ENCODE results near the gene MGP.

The MGP gene

GRCh38 chr12:14903386-14904098, 17.9 kb upstream of the MGP start:
- DNase-seq (ENCODE audit: low read depth), result no peak

DNA sequence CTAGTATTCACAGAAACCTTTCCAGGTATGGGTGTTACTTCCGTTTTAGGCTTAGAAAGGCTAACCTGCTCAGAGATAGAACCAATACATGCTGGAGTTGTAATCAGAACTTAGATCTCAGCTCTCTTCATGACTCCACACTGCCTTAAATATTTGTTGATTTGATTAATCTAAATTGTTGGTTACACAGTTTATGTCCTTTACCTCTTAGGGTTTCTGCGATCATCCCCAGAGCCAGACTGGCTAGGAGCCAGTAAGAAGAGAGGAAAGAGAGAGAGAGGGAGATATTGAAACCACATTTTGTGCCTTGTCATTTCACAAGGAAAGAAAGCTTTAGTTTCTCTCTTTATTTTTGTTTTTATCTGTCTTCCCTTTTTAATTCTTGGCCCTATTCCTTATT, 16.8 kb upstream of the MGP start:
- DNase-seq (ENCODE audit: low read depth), result peak; percentile 64

GRCh38 chr12:14901228-14901562, 15.5 kb upstream of the MGP start:
- no peak for DNase-seq (ENCODE audit: low read depth)

GRCh38 chr12:14900521-14901227, 15.0 kb upstream of the MGP start:
- DNase-seq (ENCODE audit: low read depth), result no peak

DNA sequence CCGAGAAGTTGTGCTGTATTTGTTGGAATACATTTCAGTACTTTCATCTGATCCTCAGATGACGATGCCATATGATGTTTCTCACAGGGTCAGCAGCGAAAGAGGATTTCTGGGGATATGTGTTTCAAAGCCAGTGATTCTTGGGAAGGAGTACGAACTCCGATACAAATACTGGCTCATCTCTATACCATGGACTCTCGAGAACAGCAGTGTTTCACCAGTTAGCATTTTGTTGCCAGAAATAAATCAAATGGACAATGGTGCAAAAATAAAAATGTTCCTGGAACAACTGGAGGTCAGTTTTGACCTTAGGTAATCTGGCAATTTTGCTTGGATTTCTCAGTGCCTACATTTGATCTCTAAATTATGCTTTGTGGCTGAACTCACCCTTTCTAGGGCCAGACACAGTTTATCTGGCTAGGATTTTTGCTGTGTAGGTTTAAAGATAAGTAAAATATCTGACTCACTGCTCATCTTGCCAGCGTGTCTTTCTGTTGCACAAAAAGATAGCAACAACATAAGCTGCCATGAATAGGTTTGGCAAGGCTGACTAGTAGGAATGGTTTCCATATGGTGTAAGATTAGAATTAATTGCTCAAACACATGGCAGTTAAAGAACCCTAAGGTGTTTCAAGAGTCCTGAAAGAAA, 11.0 kb upstream of the MGP start:
- peak; percentile 84 for DNase-seq (ENCODE audit: low read depth)

- DNase-seq (ENCODE audit: low read depth), result peak; percentile 24
Observed at GRCh38 chr12:14893506-14894250, 8.0 kb upstream of the MGP start.

DNA sequence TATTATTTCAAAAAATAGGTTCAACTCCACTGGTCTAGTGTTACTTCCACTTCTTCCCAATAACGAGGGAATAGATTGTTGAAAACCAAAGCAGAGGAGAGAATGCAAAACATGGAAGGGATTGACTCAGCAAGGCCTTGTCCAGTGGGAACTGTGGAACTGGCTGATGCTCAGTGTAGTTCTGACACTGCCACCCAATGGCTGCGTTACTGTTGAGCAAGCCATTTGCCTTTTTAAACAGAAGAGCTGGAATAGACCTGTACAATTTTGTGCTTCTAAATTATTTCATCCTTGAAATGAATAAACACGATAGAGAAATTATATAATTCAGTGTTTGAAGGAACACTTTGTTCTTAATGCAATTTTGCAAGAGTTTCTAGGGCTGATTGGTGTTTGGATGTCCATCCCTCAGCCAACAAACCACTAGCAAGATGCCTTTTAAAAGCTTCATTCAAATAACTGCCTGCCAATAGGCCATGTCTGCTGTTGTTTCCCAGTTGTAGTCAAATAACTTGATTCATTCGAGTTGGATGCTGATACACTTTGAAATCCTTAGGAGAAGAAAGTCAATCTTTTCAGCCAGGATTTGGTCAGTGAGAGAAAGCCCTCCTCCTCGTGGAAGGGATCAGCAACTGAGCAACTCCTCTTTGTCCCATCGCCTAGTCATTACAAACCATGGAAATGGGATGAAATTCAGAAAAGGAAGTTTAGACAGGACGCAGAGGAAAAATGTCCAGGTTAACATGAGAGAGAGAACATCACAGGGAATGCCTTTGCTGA, 7.3 kb upstream of the MGP start:
- peak; percentile 72 for DNase-seq (ENCODE audit: low read depth)

DNA sequence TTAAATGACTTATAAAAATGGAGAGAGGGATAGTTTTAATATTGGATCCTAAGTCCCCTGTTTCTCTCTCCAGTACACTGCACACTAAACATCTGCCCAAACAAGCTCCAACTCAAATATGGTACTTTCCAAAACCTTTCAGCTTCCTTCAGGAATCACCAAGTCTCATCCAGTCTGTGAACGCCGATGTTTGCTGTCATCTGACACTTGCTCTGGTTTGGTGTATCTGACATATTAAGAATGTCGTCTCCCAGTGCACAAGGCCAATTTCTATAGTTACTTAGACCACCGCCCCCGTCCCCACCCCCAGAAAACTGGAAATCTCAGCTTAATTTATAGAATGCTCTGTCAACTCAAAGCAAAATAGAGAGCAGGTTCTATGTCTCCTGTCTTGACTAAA, 5.0 kb upstream of the MGP start:
- DNase-seq (ENCODE audit: low read depth), result no peak

GRCh38 chr12:14886271-14886670, 617 bp upstream of the MGP start:
- no peak for DNase-seq (ENCODE audit: low read depth)

GRCh38 chr12:14884458-14884878, 1.2 kb downstream of the MGP start:
- DNase-seq (ENCODE audit: low read depth), result peak; percentile 59

GRCh38 chr12:14883686-14884085, 2.0 kb downstream of the MGP start:
- DNase-seq (ENCODE audit: low read depth), result no peak

GRCh38 chr12:14880890-14881453, 4.7 kb downstream of the MGP start:
- no peak for DNase-seq (ENCODE audit: low read depth)

DNA sequence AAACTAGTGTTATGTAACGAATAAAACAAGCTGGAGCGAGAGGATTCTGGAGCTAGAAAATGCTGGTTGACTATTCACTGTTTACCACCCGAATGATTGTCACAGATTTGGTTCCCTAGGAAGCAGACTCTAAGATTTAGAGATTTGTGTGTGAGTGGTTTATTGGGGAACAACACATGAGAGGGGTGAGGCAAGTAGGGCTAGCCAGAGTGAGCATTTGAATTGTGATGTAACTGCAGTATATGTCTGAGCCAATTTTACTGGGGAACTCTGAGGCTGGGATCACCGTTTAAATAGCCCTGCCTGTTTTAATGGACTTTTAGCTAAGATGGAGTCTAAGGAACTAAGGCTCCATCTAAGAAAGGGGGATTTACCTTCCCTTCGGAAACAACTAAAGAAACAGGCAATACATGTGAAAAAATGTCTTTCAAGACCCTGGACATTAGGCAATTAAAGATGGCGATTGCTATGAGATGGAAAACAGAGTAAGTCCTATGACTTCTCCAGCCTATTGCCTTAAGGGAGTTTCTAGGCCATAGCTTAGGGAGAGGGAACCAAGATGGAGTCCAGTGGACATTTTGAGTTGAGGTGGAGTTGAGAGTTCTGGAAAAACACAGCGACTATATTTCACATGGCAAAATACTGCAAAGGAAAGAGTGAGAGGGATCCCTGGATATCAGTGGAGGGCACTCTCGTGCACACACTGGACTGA, 6.3 kb downstream of the MGP start:
- no peak for DNase-seq (ENCODE audit: low read depth)

DNA sequence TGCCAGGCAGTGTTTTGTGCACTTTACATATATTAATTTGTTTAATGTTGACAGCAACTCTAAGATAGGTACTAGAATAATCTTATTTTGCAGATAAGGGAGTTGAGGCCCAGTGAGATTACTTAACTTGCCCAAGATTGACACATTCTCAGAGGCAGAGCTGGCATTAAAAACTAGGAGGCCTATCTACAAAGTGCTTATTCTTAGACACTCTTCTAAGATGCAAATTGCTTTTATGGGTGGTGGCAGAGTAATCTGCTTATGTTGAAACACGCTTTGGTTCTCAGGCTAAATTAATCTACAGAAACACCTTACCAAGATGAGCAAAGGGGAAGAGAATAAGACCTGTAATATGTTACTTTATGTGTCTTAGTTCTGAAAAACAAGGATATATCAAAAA, 7.2 kb downstream of the MGP start:
- DNase-seq (ENCODE audit: low read depth), result no peak

DNA sequence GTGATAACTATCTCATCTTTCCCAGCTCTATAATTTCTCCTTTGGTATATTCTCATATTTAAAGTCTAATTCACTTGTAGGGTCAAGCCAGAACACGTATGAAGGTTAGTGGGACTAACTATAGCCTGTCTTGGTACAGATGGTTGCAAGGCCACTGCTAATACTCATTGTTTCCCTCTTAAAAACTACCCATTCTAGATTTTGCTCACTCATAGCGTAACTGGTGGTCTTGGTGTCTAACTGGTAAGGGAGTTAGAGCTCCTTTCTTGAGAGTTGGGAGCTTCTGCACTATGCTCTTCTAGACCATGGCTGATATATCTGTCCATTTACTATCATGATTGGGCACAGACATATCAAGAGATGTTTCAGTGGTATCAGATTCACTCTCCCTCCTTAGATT, 8.8 kb downstream of the MGP start:
- DNase-seq (ENCODE audit: low read depth), result no peak

- DNase-seq (ENCODE audit: low read depth), result peak; percentile 6
Observed at GRCh38 chr12:14874882-14875281, 10.8 kb downstream of the MGP start.

GRCh38 chr12:14873440-14874185, 12.0 kb downstream of the MGP start:
- DNase-seq (ENCODE audit: low read depth), result peak; percentile 18

DNA sequence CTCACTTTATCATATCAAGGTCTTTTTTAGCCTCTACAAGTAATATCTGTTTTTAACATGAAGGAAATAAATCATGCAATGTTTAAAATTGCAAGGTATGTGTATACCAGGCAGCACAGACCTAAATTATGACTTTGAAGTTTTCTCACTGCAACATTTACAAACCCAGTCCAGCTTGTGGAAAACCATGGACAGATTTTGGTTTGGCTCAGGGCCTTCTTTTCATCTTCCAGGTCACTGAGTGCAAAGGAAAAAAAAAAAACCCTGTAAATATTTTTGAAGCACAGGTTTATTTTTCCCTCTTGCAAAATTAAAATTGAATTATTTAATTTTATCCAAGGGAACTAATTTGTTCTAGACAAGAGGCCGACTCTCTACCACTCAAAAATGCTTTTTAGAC, 13.8 kb downstream of the MGP start:
- DNase-seq (ENCODE audit: low read depth), result no peak

- DNase-seq (ENCODE audit: low read depth), result no peak
Observed at GRCh38 chr12:14871247-14871646, 14.4 kb downstream of the MGP start.

DNA sequence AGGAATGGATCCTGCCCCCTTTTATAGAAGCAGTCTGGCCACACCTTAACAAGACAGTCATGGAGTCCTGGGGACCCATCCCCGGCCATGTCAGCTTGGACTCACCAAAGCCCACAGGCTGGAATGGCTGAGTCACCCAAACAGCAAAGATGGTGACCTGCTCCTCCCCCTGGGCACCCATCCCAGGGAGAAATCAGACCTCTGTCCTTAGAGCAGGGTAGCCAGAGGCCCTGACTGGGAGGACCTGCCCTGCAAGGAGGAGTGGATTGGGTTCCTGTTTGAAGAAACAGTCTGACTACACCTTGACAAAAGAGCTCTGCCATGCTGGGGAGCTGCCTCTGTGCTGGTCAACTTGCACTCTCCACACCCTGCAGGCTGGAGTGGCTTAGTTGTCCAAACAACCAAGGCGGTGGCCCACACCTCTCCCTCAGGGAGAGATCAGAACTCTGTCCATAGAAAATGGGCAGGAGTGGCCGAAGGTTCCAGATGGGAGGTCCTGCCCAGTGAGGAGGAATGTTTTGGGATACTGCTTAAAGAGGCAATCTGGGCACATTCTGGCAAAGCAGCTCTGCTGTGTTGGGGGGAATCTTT, 16.6 kb downstream of the MGP start:
- no peak for DNase-seq (ENCODE audit: low read depth)
